GM12801 (cell line): ENCODE measurements around the gene PTGES3L.

Experiments
- CTCF ChIP-seq: IDR thresholded peaks from one replicate; pipeline ENCODE4 v1.5.1; 2011; ENCODE audit warnings: control low read depth; ENCODE audit not compliant: insufficient read length; ENCODE audit errors: extremely low read depth

The PTGES3L gene

GRCh38 chr17:43011728-43012472 is 32.0 kb upstream of the PTGES3L start:
- no peak for TF ChIP-seq CTCF

GRCh38 chr17:43010667-43011308 is 30.9 kb upstream of the PTGES3L start:
- TF ChIP-seq CTCF = no peak

GRCh38 chr17:43006639-43007551 is 27.0 kb upstream of the PTGES3L start, which contains the start of gene IFI35:
TSS of gene IFI35 (plus strand) at chr17:43006784. CDS start at chr17:43006948, 164 bp downstream.
- no peak for TF ChIP-seq CTCF

- TF ChIP-seq CTCF = no peak
These were observed 23.8 kb upstream of the PTGES3L start for GRCh38 chr17:43003542-43004172.

- no peak for TF ChIP-seq CTCF
These were observed 19.2 kb upstream of the PTGES3L start for GRCh38 chr17:42999003-42999525.

- TF ChIP-seq CTCF = no peak
These were observed 18.4 kb upstream of the PTGES3L start, which contains the start of gene RPL27 for GRCh38 chr17:42997984-42998938. TSS of gene RPL27 (plus strand) at chr17:42998419. CDS start at chr17:42998751, 332 bp downstream.
